HEK293 (cell line): ENCODE measurements around the gene GLCCI1.

Source experiments
- CTCF ChIA-PET: fragments of 350-600 bp; formaldehyde crosslinking; extraction: SDS; loops from one replicate; lab custom pipeline; 2021; ENCODE audit warnings: antibody characterized with exemption; lab: Yijun Ruan, JAX
- POLR2A ChIA-PET: fragments of 300-600 bp; formaldehyde crosslinking; extraction: SDS; loops from one replicate; lab custom pipeline; 2020; ENCODE audit warnings: antibody characterized with exemption, inconsistent platforms; lab: Yijun Ruan, JAX
- H3K27ac ChIP-seq: fragments of 200-500 bp; sonication (Bioruptor generic); 2 replicates; pipeline ENCODE4 v1.5.1; 2014; ENCODE audit warnings: low read depth, low read length, control low read depth, inconsistent platforms; ENCODE audit errors: extremely low read depth
- H3K36me3 ChIP-seq, 2 experiments: fragments of 200-500 bp in 1 of 2; sonication (Bioruptor generic) in 1 of 2; 1 replicate in 1 of 2; 2 replicates in 1 of 2; pipeline ENCODE4 v1.5.1; 2014 to 2017; ENCODE audit warnings: inconsistent platforms in 2 of 2, low read length in 2 of 2; ENCODE audit not compliant: control insufficient read depth in 2 of 2, insufficient read depth in 1 of 2
- H3K4me1 ChIP-seq: fragments of 200-500 bp; sonication (Bioruptor generic); 2 replicates; pipeline ENCODE4 v1.5.1; 2014; ENCODE audit warnings: mild to moderate bottlenecking, low read length, inconsistent platforms; ENCODE audit not compliant: control insufficient read depth, insufficient read depth
- H3K4me3 ChIP-seq: 2 replicates; pipeline ENCODE4 v1.5.1; 2011; ENCODE audit warnings: low read depth, mild to moderate bottlenecking, control low read depth, low read length, moderate library complexity
- H3K9me3 ChIP-seq: fragments of 200-500 bp; sonication (Bioruptor generic); 2 replicates; pipeline ENCODE4 v1.5.1; 2014; ENCODE audit warnings: low read depth, low read length, inconsistent platforms; ENCODE audit not compliant: control insufficient read depth, insufficient read depth
- GFI1B ChIP-seq: fragments of 450-650 bp; formaldehyde crosslinking; IDR thresholded peaks from 2 replicates; pipeline ENCODE4 v1.5.1; 2016; ENCODE audit warnings: missing biosample characterization, missing genetic modification characterization
- GLIS2 ChIP-seq: fragments of 450-650 bp; formaldehyde crosslinking; IDR thresholded peaks from 2 replicates; pipeline ENCODE4 v1.5.1; 2016; ENCODE audit warnings: missing biosample characterization, missing genetic modification characterization
- KLF10 ChIP-seq: fragments of 450-650 bp; IDR thresholded peaks from 2 replicates; pipeline ENCODE4 v1.5.1; 2018; ENCODE audit warnings: missing biosample characterization, mild to moderate bottlenecking, missing genetic modification characterization
- KLF7 ChIP-seq: fragments of 450-650 bp; formaldehyde crosslinking; IDR thresholded peaks from 2 replicates; pipeline ENCODE4 v1.5.1; 2016; ENCODE audit warnings: missing biosample characterization, missing genetic modification characterization, borderline replicate concordance
- PRDM1 ChIP-seq: fragments of 450-650 bp; formaldehyde crosslinking; IDR thresholded peaks from 2 replicates; pipeline ENCODE4; 2016; ENCODE audit warnings: missing biosample characterization, missing genetic modification characterization
- SP7 ChIP-seq: fragments of 450-650 bp; formaldehyde crosslinking; IDR thresholded peaks from 2 replicates; pipeline ENCODE4 v1.5.1; 2016; ENCODE audit warnings: missing biosample characterization, missing genetic modification characterization
- ZBTB8A ChIP-seq: fragments of 450-650 bp; formaldehyde crosslinking; IDR thresholded peaks from 2 replicates; pipeline ENCODE4 v1.5.1; 2016; ENCODE audit warnings: missing biosample characterization, missing genetic modification characterization
- ZIC2 ChIP-seq: fragments of 450-650 bp; formaldehyde crosslinking; IDR thresholded peaks from 2 replicates; pipeline ENCODE4 v1.5.1; 2016; ENCODE audit warnings: missing biosample characterization, missing genetic modification characterization
- ZNF157 ChIP-seq: fragments of 450-650 bp; formaldehyde crosslinking; IDR thresholded peaks from 2 replicates; pipeline ENCODE4 v1.5.1; 2016; ENCODE audit warnings: missing biosample characterization, missing genetic modification characterization
- ZNF23 ChIP-seq: fragments of 450-650 bp; formaldehyde crosslinking; IDR thresholded peaks from 2 replicates; pipeline ENCODE4 v1.5.1; 2016; ENCODE audit warnings: missing biosample characterization, missing genetic modification characterization, borderline replicate concordance
- ZNF354C ChIP-seq: fragments of 450-650 bp; formaldehyde crosslinking; IDR thresholded peaks from 2 replicates; pipeline ENCODE4 v1.5.1; 2016; ENCODE audit warnings: missing biosample characterization, missing genetic modification characterization, low read depth, borderline replicate concordance
- ZNF529 ChIP-seq: fragments of 450-650 bp; formaldehyde crosslinking; IDR thresholded peaks from 2 replicates; pipeline ENCODE4 v1.5.1; 2017; ENCODE audit warnings: missing genetic modification characterization, missing biosample characterization; ENCODE audit not compliant: insufficient replicate concordance
- ZNF596 ChIP-seq: fragments of 450-650 bp; IDR thresholded peaks from 2 replicates; pipeline ENCODE4 v1.5.0; 2018; ENCODE audit warnings: missing biosample characterization, mild to moderate bottlenecking, missing genetic modification characterization, moderate library complexity
- ZNF621 ChIP-seq: fragments of 450-650 bp; formaldehyde crosslinking; IDR thresholded peaks from 2 replicates; pipeline ENCODE4 v1.5.1; 2017; ENCODE audit warnings: missing biosample characterization, missing genetic modification characterization
- ZNF623 ChIP-seq: fragments of 450-650 bp; formaldehyde crosslinking; IDR thresholded peaks from 2 replicates; pipeline ENCODE4 v1.5.1; 2016; ENCODE audit warnings: missing biosample characterization, missing genetic modification characterization
- ZNF664 ChIP-seq: fragments of 450-650 bp; formaldehyde crosslinking; IDR thresholded peaks from 2 replicates; pipeline ENCODE4 v1.5.1; 2016; ENCODE audit warnings: missing biosample characterization, missing genetic modification characterization
- ZNF707 ChIP-seq: fragments of 450-650 bp; formaldehyde crosslinking; IDR thresholded peaks from 2 replicates; pipeline ENCODE4 v1.5.1; 2016; ENCODE audit warnings: missing biosample characterization, missing genetic modification characterization
- ZNF747 ChIP-seq: fragments of 450-650 bp; formaldehyde crosslinking; IDR thresholded peaks from 2 replicates; pipeline ENCODE4 v1.5.1; 2016; ENCODE audit warnings: missing biosample characterization, missing genetic modification characterization
- ZNF785 ChIP-seq: fragments of 450-650 bp; formaldehyde crosslinking; IDR thresholded peaks from 2 replicates; pipeline ENCODE4 v1.5.1; 2016; ENCODE audit warnings: missing biosample characterization, missing genetic modification characterization
- TF ChIP-seq, protein P1 (sequence below): fragments of 450-650 bp; formaldehyde crosslinking; IDR thresholded peaks from 2 replicates; pipeline ENCODE4 v1.5.1; 2017; ENCODE audit warnings: missing biosample characterization, mild to moderate bottlenecking, missing genetic modification characterization, moderate library complexity
- TF ChIP-seq, protein P2 (sequence below): fragments of 450-650 bp; IDR thresholded peaks from 2 replicates; pipeline ENCODE4 v1.5.1; 2018; ENCODE audit warnings: missing biosample characterization, missing genetic modification characterization
- TF ChIP-seq, protein P3 (sequence below): fragments of 450-650 bp; formaldehyde crosslinking; IDR thresholded peaks from 2 replicates; pipeline ENCODE4 v1.5.1; 2016; ENCODE audit warnings: missing biosample characterization, missing genetic modification characterization
- TF ChIP-seq, protein P4 (sequence below): fragments of 450-650 bp; formaldehyde crosslinking; IDR thresholded peaks from 2 replicates; pipeline ENCODE4 v1.5.1; 2017; ENCODE audit warnings: missing biosample characterization, missing genetic modification characterization
- TF ChIP-seq, protein P5 (sequence below): fragments of 450-650 bp; formaldehyde crosslinking; IDR thresholded peaks from 2 replicates; pipeline ENCODE4 v1.5.1; 2016; ENCODE audit warnings: missing biosample characterization, missing genetic modification characterization
- TF ChIP-seq, protein P6 (sequence below): fragments of 450-650 bp; formaldehyde crosslinking; IDR thresholded peaks from 2 replicates; pipeline ENCODE4 v1.5.1; 2016; ENCODE audit warnings: missing biosample characterization, missing genetic modification characterization
- TF ChIP-seq, protein P7 (sequence below): IDR thresholded peaks from 2 replicates; pipeline ENCODE4 v1.6.1; 2011; ENCODE audit warnings: mild to moderate bottlenecking, low read depth, low read length, borderline replicate concordance

The GLCCI1 gene

DNA sequence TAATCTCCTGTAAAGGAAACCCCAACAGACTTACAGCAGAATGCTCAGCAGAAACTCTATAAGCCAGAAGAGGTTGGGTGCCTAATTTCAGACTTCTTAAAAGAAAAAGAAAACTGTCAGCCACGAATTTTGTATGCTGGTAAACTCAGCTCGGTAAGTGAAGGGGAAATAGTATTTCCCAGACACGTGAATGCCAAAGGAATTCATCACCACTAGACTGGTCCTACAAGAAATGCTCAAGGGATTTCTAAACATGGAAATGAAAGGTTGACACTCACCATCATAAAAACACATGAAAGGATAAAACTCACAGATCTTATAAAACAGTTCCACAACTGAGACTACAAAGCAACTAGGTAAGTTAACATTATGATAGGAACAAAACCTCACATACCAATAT lies 68.6 kb downstream of the GLCCI1 start (continued):
- TF ChIP-seq ZNF623 (tag by site-specific recombination) (no peak), PRDM1 (tag by site-specific recombination) (no peak), ZNF621 (tag by site-specific recombination) (no peak), ZNF747 (tag by site-specific recombination) (no peak), ZNF664 (tag by site-specific recombination) (no peak)
- TF ChIP-seq, protein P1, sequence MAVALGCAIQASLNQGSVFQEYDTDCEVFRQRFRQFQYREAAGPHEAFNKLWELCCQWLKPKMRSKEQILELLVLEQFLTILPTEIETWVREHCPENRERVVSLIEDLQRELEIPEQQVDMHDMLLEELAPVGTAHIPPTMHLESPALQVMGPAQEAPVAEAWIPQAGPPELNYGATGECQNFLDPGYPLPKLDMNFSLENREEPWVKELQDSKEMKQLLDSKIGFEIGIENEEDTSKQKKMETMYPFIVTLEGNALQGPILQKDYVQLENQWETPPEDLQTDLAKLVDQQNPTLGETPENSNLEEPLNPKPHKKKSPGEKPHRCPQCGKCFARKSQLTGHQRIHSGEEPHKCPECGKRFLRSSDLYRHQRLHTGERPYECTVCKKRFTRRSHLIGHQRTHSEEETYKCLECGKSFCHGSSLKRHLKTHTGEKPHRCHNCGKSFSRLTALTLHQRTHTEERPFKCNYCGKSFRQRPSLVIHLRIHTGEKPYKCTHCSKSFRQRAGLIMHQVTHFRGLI (tag by site-specific recombination) = no peak
- TF ChIP-seq, protein P2, sequence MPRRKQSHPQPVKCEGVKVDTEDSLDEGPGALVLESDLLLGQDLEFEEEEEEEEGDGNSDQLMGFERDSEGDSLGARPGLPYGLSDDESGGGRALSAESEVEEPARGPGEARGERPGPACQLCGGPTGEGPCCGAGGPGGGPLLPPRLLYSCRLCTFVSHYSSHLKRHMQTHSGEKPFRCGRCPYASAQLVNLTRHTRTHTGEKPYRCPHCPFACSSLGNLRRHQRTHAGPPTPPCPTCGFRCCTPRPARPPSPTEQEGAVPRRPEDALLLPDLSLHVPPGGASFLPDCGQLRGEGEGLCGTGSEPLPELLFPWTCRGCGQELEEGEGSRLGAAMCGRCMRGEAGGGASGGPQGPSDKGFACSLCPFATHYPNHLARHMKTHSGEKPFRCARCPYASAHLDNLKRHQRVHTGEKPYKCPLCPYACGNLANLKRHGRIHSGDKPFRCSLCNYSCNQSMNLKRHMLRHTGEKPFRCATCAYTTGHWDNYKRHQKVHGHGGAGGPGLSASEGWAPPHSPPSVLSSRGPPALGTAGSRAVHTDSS = no peak
- TF ChIP-seq, protein P3, sequence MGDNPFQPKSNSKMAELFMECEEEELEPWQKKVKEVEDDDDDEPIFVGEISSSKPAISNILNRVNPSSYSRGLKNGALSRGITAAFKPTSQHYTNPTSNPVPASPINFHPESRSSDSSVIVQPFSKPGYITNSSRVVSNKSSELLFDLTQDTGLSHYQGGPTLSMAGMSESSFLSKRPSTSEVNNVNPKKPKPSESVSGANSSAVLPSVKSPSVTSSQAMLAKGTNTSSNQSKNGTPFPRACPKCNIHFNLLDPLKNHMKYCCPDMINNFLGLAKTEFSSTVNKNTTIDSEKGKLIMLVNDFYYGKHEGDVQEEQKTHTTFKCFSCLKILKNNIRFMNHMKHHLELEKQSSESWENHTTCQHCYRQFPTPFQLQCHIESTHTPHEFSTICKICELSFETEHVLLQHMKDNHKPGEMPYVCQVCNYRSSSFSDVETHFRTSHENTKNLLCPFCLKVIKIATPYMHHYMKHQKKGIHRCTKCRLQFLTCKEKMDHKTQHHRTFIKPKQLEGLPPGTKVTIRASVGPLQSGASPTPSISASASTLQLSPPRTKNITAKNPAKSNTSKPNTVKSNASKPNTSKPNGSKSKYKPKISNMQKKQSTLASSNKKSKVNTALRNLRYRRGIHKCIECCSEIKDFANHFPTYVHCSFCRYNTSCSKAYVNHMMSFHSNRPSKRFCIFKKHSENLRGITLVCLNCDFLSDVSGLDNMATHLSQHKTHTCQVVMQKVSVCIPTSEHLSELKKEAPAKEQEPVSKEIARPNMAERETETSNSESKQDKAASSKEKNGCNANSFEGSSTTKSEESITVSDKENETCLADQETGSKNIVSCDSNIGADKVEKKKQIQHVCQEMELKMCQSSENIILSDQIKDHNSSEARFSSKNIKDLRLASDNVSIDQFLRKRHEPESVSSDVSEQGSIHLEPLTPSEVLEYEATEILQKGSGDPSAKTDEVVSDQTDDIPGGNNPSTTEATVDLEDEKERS (tag by site-specific recombination) = no peak
- TF ChIP-seq, all 188 proteins: peak for 0

DNA sequence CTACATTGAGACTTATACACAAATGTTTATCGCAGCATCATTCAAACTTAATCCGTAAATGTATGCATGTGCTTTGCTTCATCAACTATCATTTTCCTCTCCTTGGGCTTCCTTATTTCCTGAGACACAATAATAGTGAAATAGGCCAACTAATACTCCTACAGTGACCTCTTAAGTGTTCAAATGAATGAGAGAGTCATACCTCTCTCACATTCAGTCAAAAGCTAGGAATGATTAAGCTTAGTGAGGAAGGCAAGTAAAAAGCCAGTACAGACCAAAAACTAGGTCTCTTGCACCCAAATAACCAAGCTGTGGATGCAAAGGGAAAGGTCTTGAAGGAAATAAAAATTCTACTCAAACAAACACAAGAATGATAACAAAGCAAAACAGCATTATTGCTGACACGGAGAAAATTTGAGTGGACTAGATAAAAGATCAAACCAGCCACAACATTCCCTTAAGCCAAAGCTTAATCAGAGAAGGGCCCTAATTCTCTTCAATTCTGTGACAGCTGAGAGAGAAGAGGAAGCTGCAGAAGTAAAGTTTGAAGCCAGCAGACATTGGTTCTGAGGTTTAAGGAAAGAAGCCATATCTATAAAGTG lies 72.3 kb downstream of the GLCCI1 start:
- no peak overlapping the region for H3K4me3 ChIP-seq
- no peaks in the 10 kb centered on the region for H3K4me1 ChIP-seq
- ChIA-PET POLR2A (no interaction called here), CTCF (interaction anchor here (0.7 kb wide), 1 partner anchor 169 kb away, joined by 3 read pairs; no protein-coding TSS in a partner anchor)
- no peaks in the 10 kb centered on the region for H3K9me3 ChIP-seq
- H3K36me3 ChIP-seq = no peaks in the 10 kb centered on the region; a peak in 1 of 3 replicates
- no peak overlapping the region for H3K27ac ChIP-seq
- TF ChIP-seq KLF7 (no peak), GFI1B (tag by site-specific recombination) (no peak), ZNF596 (tag by site-specific recombination) (no peak), ZNF354C (tag by site-specific recombination) (no peak), ZNF157 (tag by site-specific recombination) (no peak), ZNF707 (tag by site-specific recombination) (no peak), GLIS2 (tag by site-specific recombination) (no peak), KLF10 (tag by site-specific recombination) (no peak), ZNF785 (tag by site-specific recombination) (no peak), ZNF529 (tag by site-specific recombination) (no peak), SP7 (tag by site-specific recombination) (no peak), ZBTB8A (tag by site-specific recombination) (no peak), ZNF23 (no peak), ZIC2 (tag by site-specific recombination) (no peak)
- TF ChIP-seq, protein P4, sequence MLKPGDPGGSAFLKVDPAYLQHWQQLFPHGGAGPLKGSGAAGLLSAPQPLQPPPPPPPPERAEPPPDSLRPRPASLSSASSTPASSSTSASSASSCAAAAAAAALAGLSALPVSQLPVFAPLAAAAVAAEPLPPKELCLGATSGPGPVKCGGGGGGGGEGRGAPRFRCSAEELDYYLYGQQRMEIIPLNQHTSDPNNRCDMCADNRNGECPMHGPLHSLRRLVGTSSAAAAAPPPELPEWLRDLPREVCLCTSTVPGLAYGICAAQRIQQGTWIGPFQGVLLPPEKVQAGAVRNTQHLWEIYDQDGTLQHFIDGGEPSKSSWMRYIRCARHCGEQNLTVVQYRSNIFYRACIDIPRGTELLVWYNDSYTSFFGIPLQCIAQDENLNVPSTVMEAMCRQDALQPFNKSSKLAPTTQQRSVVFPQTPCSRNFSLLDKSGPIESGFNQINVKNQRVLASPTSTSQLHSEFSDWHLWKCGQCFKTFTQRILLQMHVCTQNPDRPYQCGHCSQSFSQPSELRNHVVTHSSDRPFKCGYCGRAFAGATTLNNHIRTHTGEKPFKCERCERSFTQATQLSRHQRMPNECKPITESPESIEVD (tag by site-specific recombination) = no peak
- TF ChIP-seq, protein P5, sequence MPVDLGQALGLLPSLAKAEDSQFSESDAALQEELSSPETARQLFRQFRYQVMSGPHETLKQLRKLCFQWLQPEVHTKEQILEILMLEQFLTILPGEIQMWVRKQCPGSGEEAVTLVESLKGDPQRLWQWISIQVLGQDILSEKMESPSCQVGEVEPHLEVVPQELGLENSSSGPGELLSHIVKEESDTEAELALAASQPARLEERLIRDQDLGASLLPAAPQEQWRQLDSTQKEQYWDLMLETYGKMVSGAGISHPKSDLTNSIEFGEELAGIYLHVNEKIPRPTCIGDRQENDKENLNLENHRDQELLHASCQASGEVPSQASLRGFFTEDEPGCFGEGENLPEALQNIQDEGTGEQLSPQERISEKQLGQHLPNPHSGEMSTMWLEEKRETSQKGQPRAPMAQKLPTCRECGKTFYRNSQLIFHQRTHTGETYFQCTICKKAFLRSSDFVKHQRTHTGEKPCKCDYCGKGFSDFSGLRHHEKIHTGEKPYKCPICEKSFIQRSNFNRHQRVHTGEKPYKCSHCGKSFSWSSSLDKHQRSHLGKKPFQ (tag by site-specific recombination) = no peak
- TF ChIP-seq, protein P6, sequence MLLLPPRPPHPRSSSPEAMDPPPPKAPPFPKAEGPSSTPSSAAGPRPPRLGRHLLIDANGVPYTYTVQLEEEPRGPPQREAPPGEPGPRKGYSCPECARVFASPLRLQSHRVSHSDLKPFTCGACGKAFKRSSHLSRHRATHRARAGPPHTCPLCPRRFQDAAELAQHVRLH = no peak
- TF ChIP-seq, protein P7, sequence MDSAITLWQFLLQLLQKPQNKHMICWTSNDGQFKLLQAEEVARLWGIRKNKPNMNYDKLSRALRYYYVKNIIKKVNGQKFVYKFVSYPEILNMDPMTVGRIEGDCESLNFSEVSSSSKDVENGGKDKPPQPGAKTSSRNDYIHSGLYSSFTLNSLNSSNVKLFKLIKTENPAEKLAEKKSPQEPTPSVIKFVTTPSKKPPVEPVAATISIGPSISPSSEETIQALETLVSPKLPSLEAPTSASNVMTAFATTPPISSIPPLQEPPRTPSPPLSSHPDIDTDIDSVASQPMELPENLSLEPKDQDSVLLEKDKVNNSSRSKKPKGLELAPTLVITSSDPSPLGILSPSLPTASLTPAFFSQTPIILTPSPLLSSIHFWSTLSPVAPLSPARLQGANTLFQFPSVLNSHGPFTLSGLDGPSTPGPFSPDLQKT = no peak
